Vagina (tissue), 2 donors: ENCODE data around the gene NMU. TPM values are rescaled to one million over a fixed set of nuclear protein-coding genes. Genes with fewer than 3 reads are reported as not detected.

Experiments used
- DNase-seq, 2 donors: peaks; one replicate each; pipeline ENCODE4 v3.0.0-alpha.2; 2017; ENCODE audit errors: extremely low spot score in 2 of 2
- H3K27ac ChIP-seq: fragments of 200-600 bp; sonication (generic); one replicate; pipeline ENCODE4 v1.5.1; 2019
- H3K27me3 ChIP-seq: fragments of 200-600 bp; sonication (generic); one replicate; pipeline ENCODE4 v1.5.1; 2019
- H3K36me3 ChIP-seq, 2 donors: fragments of 200-600 bp; sonication (generic); one replicate each; pipeline ENCODE4 v1.5.1; 2017 to 2019
- H3K4me1 ChIP-seq: fragments of 200-600 bp; sonication (generic); one replicate; pipeline ENCODE4 v1.5.1; 2019
- H3K4me3 ChIP-seq, 2 donors: fragments of 200-600 bp; sonication (generic); 1 replicate in 1 of 2; 2 replicates in 1 of 2; pipeline ENCODE4 v1.5.1; 2016 to 2019
- H3K9me3 ChIP-seq: fragments of 200-600 bp; sonication (generic); one replicate; pipeline ENCODE4 v1.5.1; 2019
- CTCF ChIP-seq, 3 experiments: fragments of 450-650 bp in 2 of 3; fragments of 200-600 bp in 1 of 3; sonication (generic) in 1 of 3; IDR thresholded peaks; one replicate each; pipeline ENCODE4 v1.5.1; 2017 to 2019; ENCODE audit warnings: antibody characterized with exemption in 3 of 3, mild to moderate bottlenecking in 2 of 3, moderate library complexity in 2 of 3
- POLR2A ChIP-seq, 2 donors: fragments of 450-650 bp; IDR thresholded peaks; one replicate each; pipeline ENCODE4 v1.6.1; 2017; ENCODE audit warnings: antibody characterized with exemption in 2 of 2, mild to moderate bottlenecking in 2 of 2, moderate library complexity in 2 of 2
- POLR2AphosphoS5 ChIP-seq, 2 donors: sonication (generic); formaldehyde crosslinking; IDR thresholded peaks; one replicate each; pipeline ENCODE4 v1.9.0; 2017; ENCODE audit warnings: antibody characterized with exemption in 2 of 2, mild to moderate bottlenecking in 2 of 2, low read depth in 1 of 2; ENCODE audit not compliant: insufficient read depth in 1 of 2
- intact Hi-C: fragments of 100-400 bp; cut with DNase I; formaldehyde crosslinking; loops from one replicate; pipeline ENCODE4 v1.15.1; 2023
- total RNA-seq: library from RNA; depleted of rRNA; stranded (reverse); fragments of >200 nt; gene quantifications from one replicate; pipeline ENCODE4 v1.2.3, GENCODE V29; 2016

Gene NMU
- total RNA-seq, 1 donor from 2014 or later = 8.1 TPM

GRCh38 chr4:55650483-55650882 is 14.4 kb upstream of the NMU start:
- TF ChIP-seq CTCF (IDR thresholded peaks at IDR 0.05) (no peak), POLR2AphosphoS5 (IDR thresholded peaks at IDR 0.05; ENCODE audit: insufficient read depth in 1 of 2, low read depth in 1 of 2) (no peak), POLR2A (IDR thresholded peaks at IDR 0.05) (no peak)
- intact Hi-C loops = no loop called here
- Histone ChIP-seq H3K36me3 (no peaks in the 10 kb centered on the region), H3K9me3 (no peaks in the 10 kb centered on the region), H3K27me3 (no peaks in the 10 kb centered on the region), H3K27ac (no peak overlapping the region), H3K4me1 (no peaks in the 10 kb centered on the region), H3K4me3 (no peak overlapping the region)
- DNase-seq = no peak

- H3K27me3 ChIP-seq = no peaks in the 10 kb centered on the region
- H3K36me3 ChIP-seq = no peaks in the 10 kb centered on the region
- no peak for DNase-seq
- peaks cover 24% of the 10 kb centered on the region for H3K4me1 ChIP-seq
- no peak overlapping the region for H3K27ac ChIP-seq
- H3K9me3 ChIP-seq = no peaks in the 10 kb centered on the region
- no peak overlapping the region for H3K4me3 ChIP-seq
- TF ChIP-seq POLR2A (IDR thresholded peaks at IDR 0.05) (no peak), POLR2AphosphoS5 (IDR thresholded peaks at IDR 0.05; ENCODE audit: insufficient read depth in 1 of 2, low read depth in 1 of 2) (no peak), CTCF (IDR thresholded peaks at IDR 0.05) (no peak)
- intact Hi-C loops = no loop called here
These were observed 1.2 kb upstream of the NMU start for GRCh38 chr4:55637272-55637820.

GRCh38 chr4:55636656-55636999 is 530 bp upstream of the NMU start:
- intact Hi-C loops = no loop called here
- Histone ChIP-seq H3K27ac (no peak overlapping the region), H3K36me3 (no peaks in the 10 kb centered on the region), H3K27me3 (no peaks in the 10 kb centered on the region), H3K9me3 (no peaks in the 10 kb centered on the region), H3K4me3 (peak overlapping the region in 1 of 2 donors; percentile 41), H3K4me1 (peaks cover 24% of the 10 kb centered on the region)
- TF ChIP-seq POLR2A (IDR thresholded peaks at IDR 0.05) (no peak), CTCF (IDR thresholded peaks at IDR 0.05) (no peak), POLR2AphosphoS5 (IDR thresholded peaks at IDR 0.05; ENCODE audit: insufficient read depth in 1 of 2, low read depth in 1 of 2) (no peak)
- no peak for DNase-seq

GRCh38 chr4:55635282-55635681 is 816 bp downstream of the NMU start:
- no peak for TF ChIP-seq POLR2A (IDR thresholded peaks at IDR 0.05)
- TF ChIP-seq CTCF (IDR thresholded peaks at IDR 0.05) = no peak
- no peak for TF ChIP-seq POLR2AphosphoS5 (IDR thresholded peaks at IDR 0.05; ENCODE audit: insufficient read depth in 1 of 2, low read depth in 1 of 2)
- Histone ChIP-seq H3K27ac (no peak overlapping the region), H3K9me3 (no peaks in the 10 kb centered on the region), H3K36me3 (no peaks in the 10 kb centered on the region), H3K4me3 (peak overlapping the region; percentile 41 to 47), H3K27me3 (no peaks in the 10 kb centered on the region), H3K4me1 (peaks cover 24% of the 10 kb centered on the region)
- DNase-seq = no peak
- intact Hi-C loops = no loop called here

GRCh38 chr4:55634417-55635128 is 1.5 kb downstream of the NMU start:
- intact Hi-C loops = no loop called here
- H3K9me3 ChIP-seq = no peaks in the 10 kb centered on the region
- H3K27me3 ChIP-seq = no peaks in the 10 kb centered on the region
- no peak for DNase-seq
- H3K4me1 ChIP-seq = peaks cover 24% of the 10 kb centered on the region
- H3K27ac ChIP-seq = no peak overlapping the region
- H3K36me3 ChIP-seq = no peaks in the 10 kb centered on the region
- no peak overlapping the region for H3K4me3 ChIP-seq
- TF ChIP-seq POLR2AphosphoS5 (IDR thresholded peaks at IDR 0.05; ENCODE audit: insufficient read depth in 1 of 2, low read depth in 1 of 2) (no peak), POLR2A (IDR thresholded peaks at IDR 0.05) (no peak), CTCF (IDR thresholded peaks at IDR 0.05) (no peak)
